ENCODE measurements around the gene SLAMF1.

- TF ChIP-seq CTCF (IDR thresholded peaks at IDR 0.05; ENCODE audit: low read depth, low read length, missing input control) (no peak), FOXA1 (IDR thresholded peaks at IDR 0.05) (no peak), RAD21 (IDR thresholded peaks at IDR 0.05) (no peak), TAF1 (conservative IDR thresholded peaks at IDR 0.05) (no peak)
These were observed 8.9 kb downstream of the SLAMF1 start for GRCh38 chr1:160637821-160638539.
